ENCODE data around the gene TRIO. TPM values are rescaled to one million over a fixed set of nuclear protein-coding genes. Genes with fewer than 3 reads are reported as not detected.

TRIO gene
- total RNA-seq, 4 donors from 2014 or later = 67.4 to 103 (median 94.7) TPM

GRCh38 chr5:14525397-14525796 is 382.3 kb downstream of the TRIO start:
- Histone ChIP-seq H3K4me1 (no peaks in the 10 kb centered on the region), H3K27me3 (no peaks in the 10 kb centered on the region), H3K27ac (no peak overlapping the region), H3K4me3 (replicated peaks in 1 of 3) (no peak overlapping the region), H3K9me3 (no peaks in the 10 kb centered on the region), H3K36me3 (no peaks in the 10 kb centered on the region)
- TF ChIP-seq POLR2A (IDR thresholded peaks at IDR 0.05) = no peak
- TF ChIP-seq, protein P1, sequence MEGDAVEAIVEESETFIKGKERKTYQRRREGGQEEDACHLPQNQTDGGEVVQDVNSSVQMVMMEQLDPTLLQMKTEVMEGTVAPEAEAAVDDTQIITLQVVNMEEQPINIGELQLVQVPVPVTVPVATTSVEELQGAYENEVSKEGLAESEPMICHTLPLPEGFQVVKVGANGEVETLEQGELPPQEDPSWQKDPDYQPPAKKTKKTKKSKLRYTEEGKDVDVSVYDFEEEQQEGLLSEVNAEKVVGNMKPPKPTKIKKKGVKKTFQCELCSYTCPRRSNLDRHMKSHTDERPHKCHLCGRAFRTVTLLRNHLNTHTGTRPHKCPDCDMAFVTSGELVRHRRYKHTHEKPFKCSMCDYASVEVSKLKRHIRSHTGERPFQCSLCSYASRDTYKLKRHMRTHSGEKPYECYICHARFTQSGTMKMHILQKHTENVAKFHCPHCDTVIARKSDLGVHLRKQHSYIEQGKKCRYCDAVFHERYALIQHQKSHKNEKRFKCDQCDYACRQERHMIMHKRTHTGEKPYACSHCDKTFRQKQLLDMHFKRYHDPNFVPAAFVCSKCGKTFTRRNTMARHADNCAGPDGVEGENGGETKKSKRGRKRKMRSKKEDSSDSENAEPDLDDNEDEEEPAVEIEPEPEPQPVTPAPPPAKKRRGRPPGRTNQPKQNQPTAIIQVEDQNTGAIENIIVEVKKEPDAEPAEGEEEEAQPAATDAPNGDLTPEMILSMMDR (IDR thresholded peaks at IDR 0.05) = no peak
- DNase-seq = no peak
- intact Hi-C loops (cut with DNase I) = no loop called here
- 84 to 90% methylated on average over 4 of the region's 4 CpGs for WGBS, 2 donors

- no peak for DNase-seq
- Histone ChIP-seq H3K4me3 (replicated peaks in 1 of 3) (no peak overlapping the region), H3K27ac (no peak overlapping the region), H3K4me1 (peaks cover 0 to 7% of the 10 kb centered on the region in 2 donors), H3K27me3 (no peaks in the 10 kb centered on the region), H3K9me3 (no peaks in the 10 kb centered on the region), H3K36me3 (no peaks in the 10 kb centered on the region)
- WGBS, 2 donors = 92 to 95% methylated on average over 2 of the region's 2 CpGs
- no peak for TF ChIP-seq POLR2A (IDR thresholded peaks at IDR 0.05)
- TF ChIP-seq, protein P1 (IDR thresholded peaks at IDR 0.05) = no peak
- intact Hi-C loops (cut with DNase I) = no loop called here
Measured at GRCh38 chr5:14526493-14526892, 383.4 kb downstream of the TRIO start.

GRCh38 chr5:14528115-14528514 is 385.0 kb downstream of the TRIO start:
- intact Hi-C loops (cut with DNase I) = no loop called here
- WGBS, 2 donors = 73 to 78% methylated on average over 6 of the region's 6 CpGs
- Histone ChIP-seq H3K27me3 (no peaks in the 10 kb centered on the region), H3K9me3 (no peaks in the 10 kb centered on the region), H3K36me3 (no peaks in the 10 kb centered on the region), H3K4me3 (replicated peaks in 1 of 3) (no peak overlapping the region), H3K27ac (no peak overlapping the region), H3K4me1 (peaks cover 0 to 14% of the 10 kb centered on the region in 2 donors)
- TF ChIP-seq, protein P1 (IDR thresholded peaks at IDR 0.05) = no peak
- no peak for TF ChIP-seq POLR2A (IDR thresholded peaks at IDR 0.05)
- no peak for DNase-seq

DNA sequence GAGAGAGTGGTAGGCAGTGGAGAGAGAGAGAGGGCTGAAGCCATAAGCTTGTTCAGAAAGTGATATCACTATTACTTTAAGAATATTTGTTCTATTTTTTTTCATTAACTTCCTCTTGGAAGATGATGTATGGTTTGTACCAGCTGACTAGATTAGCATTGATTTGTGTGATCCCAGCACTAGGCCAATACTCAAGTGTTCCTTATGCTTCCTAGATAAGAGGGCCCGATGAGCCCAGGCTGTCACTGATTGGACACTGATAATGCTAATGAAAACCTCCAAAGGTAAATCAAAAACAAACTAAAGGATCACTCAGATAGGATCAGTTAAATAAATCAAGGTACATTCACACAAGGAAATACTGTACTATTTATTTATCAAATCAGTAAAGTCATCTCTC is 385.8 kb downstream of the TRIO start:
- Histone ChIP-seq H3K4me3 (replicated peaks in 1 of 3) (no peak overlapping the region), H3K27me3 (no peaks in the 10 kb centered on the region), H3K27ac (no peak overlapping the region), H3K9me3 (no peaks in the 10 kb centered on the region), H3K4me1 (peaks cover 0 to 14% of the 10 kb centered on the region in 2 donors), H3K36me3 (no peaks in the 10 kb centered on the region)
- no peak for TF ChIP-seq POLR2A (IDR thresholded peaks at IDR 0.05)
- TF ChIP-seq, protein P1 (IDR thresholded peaks at IDR 0.05) = no peak
- no peak for DNase-seq
- intact Hi-C loops (cut with DNase I) = no loop called here
- WGBS, 2 donors = 57 to 65% methylated on average over 1 of the region's 1 CpG

GRCh38 chr5:14531668-14532067 is 388.5 kb downstream of the TRIO start:
- intact Hi-C loops (cut with DNase I) = loop anchor here (5.0 kb wide), 1 partner anchor 56 kb away; no protein-coding TSS in a partner anchor
- WGBS, 2 donors = 25 to 39% methylated on average over 7 of the region's 7 CpGs
- Histone ChIP-seq H3K9me3 (no peaks in the 10 kb centered on the region), H3K36me3 (no peaks in the 10 kb centered on the region), H3K27me3 (no peaks in the 10 kb centered on the region), H3K4me3 (replicated peaks in 1 of 3) (no peak overlapping the region), H3K27ac (no peak overlapping the region), H3K4me1 (peaks cover 7 to 25% of the 10 kb centered on the region in 2 donors)
- DNase-seq = peak; percentile 69 to 80
- no peak for TF ChIP-seq POLR2A (IDR thresholded peaks at IDR 0.05)
- TF ChIP-seq, protein P1 (IDR thresholded peaks at IDR 0.05) = peak in 1 of 6 experiments; percentile 10
